Stimulated activated naive CD4-positive, alpha-beta T cell (primary cell): ENCODE results near the gene IGSF9.
"Not testable (repeated sequence)": the region's sequence is repeated elsewhere in the genome, so short reads cannot be mapped to it uniquely, and the experiment has no call there.

Experiments
- DNase-seq, 6 experiments: peaks; one replicate each; lab custom pipeline; 2025; lab: John Stamatoyannopoulos, UW

The IGSF9 gene

DNA sequence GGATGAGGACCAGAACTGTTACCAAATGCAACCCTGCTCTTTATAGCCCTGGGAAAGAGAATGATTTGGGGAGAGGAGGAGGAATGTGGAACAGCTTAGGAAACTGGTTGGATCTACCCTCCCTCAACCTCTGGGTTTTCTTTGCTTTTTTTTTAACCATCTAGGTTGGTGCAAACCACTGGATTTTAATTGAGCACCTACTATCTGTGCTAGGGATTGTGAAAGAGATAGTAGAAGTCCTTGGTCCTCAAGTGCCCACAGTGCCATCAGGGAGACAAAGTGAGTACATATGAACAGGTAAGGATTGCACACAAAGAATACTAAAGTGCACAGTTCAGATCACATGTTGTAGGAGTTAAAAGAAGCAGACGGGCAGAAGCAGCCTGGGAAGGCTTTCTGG, 24.8 kb downstream of the IGSF9 start:
- no peak for DNase-seq

DNA sequence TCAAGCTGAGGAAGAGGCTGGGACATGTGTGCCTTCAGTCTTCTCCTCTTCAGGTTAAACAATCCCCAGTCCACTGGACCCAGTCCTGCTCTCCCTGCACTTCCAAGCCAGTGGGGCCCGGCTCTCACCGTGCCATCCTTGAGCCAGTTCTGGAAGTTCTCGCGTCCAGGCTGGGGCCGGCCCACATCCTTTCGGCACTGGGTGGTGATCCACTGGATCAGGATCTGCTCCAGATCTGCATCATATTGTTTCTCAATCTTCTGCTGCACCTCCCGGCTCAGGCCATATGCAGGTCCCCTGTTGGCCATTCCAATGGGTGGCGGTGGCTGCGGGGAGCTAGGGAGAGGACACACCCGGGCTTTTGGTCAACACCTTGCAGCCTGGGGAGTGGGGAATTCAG, 25.2 kb downstream of the IGSF9 start:
- no peak for DNase-seq

DNA sequence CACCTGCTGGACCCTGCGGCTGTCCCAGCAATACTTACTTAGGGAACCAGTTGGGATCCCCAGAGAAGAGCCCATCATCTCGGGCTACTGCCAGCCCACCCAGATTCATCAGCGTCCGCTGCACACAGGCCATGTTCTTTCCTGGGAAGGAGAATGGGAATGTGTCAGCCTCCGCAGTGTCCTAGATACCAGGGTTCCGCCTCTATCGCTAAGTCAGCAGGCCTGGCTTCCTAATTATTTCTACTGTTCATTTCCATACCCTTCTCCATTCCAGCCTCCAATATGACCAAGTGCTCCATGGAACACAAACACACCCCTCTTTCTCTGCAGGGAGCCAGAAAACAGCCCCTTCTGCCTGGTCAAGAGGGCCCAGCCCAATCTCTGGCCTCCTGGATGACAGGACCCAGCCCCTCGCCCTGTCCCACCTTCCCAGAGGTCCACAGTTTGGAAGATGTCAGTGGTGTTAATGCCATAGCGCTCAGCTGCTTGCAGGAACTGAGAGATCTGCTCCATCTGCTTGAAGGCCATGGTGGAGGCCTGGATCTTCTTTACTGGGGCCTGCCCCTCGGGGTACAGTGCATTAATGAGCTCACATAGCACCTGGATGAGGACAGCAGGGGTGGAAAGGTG, 26.1 kb downstream of the IGSF9 start:
- DNase-seq = no peak

DNA sequence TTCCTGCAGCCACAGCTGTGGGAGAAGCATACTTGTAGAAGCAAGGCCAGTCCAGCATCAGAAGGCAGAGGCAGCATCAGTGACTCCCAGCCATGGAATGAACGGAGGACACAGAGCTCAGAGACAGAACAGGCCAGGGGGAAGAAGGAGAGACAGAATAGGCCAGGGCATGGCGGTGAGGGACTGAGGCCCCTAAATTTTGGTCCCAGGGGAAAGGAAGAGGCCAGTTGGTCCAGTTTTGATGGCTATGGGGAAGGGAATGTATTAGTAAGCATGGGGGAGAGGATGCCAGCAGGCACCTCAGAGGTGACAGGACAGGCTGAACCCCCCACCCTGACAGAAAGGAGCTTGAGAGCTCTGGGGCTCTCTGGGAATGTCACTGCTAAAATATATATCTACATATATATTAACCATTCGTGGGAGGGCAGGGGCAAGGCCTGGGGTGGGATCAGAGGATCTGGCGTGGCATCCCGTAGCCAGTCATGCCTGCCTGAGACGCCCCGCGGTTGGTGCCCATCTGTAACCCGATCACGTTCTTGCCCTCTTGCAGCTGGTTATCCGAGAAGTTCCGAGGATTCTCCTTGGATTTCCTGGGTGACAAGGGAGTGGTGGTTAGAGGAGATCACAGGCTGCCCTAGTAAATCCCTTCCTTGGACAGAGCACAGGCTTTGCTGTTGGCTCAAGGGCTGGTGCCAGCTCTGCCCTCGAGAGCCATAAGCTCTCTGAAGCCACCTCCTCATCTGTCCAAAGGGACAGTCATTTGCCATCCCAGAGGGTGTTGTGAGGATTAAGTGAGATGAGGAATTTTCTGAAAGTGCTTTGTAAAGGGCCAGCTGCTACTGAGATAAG, 26.8 kb downstream of the IGSF9 start:
- no peak for DNase-seq

DNA sequence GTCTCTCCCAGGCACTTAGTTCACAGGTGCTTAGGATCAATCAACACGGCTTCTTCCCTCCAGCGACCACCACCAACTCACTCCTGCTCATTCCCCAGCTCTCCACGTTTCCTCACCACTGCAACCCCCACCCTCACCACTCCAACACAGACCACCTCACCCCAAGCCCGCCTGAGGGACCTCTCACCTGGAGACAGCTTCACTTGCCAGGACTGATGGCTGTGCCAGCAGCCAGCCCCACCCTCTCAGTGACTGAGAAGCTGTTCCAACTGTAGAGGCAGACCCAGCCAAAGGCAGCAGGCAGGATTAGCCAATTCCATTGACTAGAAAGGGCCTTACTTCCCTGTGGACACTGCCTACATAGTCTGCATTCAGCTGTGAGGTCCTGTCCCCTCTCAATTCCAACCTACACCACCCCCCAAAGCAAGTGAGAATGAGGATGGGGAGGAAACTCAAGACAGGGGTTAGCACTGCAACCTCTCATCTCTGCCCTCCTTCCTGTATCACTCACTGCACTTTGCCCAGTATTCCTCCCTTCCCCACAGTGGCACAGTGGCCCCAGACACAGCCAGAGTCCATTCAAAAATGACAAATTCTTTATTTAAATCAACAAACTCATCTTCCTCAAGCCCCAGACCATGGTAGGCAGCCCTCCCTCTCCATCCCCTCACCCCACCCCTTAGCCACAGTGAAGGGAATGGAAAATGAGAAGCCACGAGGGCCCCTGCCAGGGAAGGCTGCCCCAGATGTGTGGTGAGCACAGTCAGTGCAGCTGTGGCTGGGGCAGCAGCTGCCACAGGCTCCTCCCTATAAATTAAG, 27.7 kb downstream of the IGSF9 start:
- DNase-seq = no peak

DNA sequence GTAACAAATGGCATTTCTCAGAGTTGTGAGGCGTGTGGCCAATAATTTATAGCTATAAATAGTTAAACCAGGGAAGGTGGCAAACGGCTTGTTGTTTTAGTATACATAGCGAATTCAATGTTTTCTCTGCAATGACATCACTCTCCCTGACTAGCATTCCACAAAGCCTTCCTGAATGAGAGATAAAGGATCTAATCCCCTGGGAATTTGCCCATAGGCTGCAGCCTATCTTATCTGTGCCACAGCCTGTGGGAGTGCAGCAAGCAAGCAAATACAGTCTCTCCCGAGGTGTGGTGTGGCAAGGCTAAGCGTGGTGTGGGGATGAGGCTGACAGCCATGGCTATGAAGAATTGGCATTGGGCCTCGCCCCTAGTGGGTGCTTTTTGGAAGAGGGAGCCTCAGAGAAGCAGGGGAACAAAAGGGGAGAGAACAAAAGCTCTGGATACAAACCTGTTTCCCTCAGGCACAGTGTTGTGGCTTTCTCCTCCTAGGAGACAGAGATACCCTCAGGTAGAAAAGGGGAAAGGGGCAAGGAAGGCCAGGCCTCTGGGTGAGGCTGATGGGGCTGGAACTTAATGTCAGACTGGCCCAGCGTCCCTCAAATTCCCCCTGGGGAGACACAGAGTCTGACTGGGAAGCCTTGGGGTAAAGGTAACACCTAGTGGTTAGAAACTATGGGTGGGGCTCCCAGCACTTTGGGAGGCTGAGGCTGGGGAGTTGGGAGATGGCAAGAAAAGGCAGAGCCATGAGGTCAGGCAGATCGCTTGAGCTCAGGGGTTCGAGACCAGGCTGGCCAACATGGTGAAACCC, 29.0 kb downstream of the IGSF9 start:
- DNase-seq = no peak

DNA sequence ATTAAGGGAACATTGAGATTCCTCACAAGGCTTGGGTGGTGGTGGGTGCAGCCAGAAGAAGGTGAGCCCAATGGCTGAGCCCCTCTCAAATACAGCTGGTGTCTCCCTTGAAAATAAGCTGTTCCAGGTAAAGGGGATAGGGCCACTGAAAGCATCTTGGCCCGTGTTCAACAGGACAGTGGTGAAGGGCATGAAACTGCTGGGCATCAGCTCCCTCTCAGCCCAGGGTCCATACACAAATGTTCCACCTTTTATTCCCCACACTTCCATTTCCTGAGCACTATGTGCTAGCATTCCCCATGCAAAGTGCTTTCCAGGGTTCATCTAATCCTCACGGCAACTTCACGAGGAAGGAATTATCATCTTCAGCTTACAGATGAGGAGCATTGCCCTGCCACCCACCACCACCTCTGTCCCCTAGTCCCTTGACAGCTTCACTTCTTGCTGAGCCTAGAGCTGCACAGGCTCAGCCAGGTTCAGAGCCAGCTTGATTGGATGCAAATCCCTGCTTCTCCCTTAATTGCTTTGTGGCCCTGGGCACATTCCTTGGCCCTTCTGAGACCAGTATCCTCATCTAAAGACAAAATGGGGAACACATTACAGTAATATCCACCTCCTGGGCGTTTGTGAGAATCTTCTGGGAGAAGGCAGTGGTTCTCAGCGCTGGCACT, 29.7 kb downstream of the IGSF9 start:
- no peak for DNase-seq

DNA sequence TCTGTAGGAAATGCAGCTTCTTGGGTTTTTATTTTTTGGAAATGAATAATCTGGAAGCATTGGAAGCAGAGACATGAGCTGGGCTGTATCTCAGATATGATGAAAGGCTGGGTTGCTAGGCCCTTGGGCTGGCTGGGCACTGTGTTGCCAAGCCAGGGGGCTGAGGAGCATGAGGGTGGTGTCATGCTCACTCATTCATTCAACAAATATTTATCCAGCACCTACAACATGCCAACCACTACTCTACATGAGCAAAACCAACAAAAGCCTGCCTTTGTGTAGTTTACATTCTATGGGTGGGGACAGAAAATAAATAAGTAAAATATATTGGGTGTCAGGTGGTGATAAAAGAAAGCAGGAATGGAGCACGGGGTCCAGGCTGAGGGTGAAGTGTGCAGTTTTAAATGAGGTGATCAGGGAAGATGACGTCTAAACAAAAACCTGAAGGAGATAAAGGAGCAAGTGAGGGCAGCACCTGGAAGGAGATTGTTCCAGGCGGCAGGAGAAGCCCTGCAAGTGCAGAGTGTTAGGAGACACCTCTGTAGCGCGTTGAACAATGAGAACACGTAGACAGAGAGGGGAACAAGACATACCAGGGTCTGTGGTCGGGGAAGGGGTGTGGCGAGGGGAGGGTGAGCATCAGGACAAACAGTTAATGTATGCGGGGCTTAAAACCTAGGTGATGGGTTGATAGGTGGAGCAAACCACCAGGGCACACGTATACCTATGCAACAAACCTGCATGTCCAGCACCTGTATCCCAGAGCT, 31.0 kb downstream of the IGSF9 start:
- DNase-seq = no peak

DNA sequence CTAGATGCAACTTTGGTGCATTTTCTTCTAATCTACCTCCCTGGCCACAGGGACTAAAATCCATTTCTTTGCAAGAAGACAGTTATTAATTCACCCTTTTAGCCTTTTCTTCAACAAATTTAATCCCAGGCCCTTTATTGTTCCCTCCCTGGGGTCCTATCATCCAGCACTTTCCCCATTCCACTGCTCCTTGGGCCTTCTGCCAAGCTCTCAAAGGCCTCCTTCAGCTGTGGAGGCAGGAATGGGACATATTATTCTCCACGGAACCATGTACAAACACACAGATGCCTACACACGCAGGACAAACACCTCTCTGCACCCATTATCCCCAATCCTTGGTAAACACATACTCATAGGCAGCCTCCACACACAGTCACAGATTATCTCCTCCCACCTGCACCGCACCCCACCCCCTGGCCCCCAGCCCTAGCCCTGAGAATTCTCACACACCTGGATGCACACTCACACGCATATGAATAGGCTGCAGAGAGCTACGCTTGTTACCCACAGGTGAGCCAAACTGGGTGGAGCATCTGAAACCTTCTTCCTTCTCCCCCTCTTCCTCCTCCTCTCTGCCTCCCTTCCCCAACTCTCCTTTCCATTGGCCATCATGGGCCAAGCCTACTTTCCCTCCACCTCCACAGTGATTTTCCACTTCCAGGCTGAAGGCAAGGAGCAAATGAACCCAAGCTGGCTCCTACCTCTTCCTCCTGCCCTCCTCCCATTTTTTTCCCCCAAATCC, 31.8 kb downstream of the IGSF9 start:
- DNase-seq = no peak

DNA sequence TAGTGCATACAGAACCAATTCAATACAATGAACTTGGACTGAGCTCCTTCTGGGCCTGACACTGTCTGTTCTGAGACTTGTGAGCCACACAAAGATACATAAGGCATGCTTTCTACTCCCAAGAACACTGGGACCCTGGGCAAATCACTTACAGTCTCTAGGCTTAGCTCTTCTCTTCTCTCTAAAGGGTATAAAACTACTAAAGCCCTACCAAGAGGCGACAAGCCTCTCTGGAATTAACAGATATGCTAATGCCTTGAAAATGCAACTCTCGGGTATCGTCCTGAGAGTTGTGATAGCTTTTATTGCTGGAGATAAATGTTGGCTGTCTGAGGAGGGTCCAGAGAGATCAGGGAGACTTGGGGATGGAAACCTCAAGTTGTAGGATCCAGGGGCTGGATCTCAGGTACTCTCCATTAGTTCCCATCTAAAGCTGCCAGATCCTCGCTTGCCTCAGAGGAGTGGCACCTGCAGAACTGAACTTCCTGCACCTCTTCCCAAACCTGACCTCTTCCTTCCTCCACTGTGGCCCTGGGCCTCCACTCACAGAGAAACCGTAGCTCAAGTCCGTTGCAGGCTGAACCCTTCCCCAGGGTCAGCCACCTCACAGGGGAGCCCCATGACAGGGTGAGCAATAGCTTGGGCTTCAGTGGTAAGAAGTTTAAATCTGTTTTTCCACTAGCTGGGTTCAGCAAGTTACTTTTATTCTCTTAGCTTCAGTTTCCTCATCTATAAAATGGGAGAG, 33.9 kb downstream of the IGSF9 start:
- no peak for DNase-seq

DNA sequence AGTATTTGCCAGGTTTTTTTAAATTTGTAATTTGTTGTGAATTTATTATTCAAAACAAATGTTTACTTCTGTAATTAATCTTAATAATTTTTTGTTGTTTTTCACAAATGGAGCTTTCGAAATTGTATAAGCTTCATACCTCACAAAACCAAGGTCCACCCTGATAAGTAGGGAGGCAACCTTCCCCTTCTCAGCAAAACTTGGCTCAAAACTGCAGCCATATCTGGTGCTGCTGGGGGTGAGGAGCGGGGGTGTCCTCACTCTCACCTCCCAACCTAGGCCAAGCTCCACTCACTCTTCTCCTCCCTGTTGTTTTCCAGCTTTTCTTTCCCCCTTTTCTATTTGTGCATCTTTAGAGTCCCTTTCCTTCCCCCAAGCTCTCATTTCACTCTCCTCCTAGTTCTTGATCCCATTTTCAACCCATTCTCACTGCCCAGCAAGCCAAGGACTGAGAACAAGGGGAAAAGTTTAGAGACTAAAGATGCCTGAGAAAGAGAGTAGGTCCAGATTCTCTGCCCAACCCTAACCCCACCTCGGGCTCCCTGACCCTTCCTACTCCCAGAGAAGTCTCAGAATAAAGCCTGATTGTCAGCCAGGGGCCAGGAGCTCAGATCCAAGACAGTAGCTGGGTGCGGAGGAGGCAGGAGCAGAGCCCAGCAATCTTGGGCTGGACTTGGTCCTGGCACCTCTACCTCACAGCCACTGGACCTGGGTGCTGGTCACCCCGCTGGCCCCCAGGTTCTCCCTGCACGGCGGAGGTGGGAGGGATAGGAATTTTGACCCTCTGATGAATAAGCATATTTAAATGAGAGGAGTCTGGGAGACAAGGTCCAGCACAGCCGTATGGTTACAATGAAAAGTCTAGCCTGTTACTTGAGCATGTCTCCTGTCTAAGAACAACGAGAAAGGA, 37.1 kb downstream of the IGSF9 start:
- DNase-seq = no peak

DNA sequence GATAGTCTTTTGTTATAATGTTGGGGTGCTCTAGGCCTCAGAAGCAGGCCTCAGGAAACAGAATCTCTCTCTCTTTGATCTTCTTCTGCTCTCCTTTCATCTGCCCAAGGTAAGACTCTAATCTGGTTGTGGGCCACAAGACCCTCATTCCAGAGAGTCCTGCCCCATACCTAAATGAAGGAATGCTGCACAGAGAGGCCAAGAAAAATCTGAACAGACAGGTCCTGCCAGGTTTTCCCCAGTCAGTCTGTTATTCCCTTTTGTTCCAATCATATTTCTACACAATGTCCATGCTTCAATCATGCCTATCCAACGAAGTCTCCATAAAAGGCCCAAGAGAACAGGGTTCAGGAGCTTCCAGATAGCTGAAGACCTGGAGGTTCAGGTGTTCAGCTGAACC, 38.5 kb downstream of the IGSF9 start:
- no peak for DNase-seq

DNA sequence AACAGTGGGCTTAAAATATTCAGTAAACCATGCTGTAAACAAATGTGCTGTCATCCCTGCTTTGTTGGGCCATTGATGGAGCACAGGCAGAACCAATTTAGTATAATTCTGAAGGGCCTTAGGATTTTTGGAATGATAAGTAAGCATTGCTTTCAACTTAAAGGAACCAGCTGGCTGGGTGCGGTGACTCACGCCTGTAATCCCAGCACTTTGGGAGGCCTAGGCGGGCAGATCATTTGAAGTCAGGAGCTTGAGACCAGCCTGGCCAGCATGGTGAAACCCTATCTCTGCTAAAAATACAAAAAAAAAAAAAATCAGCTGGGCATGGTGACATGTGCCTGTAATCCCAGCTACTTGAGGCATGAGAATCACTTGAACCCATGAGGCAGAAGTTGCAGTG, 41.4 kb downstream of the IGSF9 start:
- not testable (repeated sequence) for DNase-seq

DNA sequence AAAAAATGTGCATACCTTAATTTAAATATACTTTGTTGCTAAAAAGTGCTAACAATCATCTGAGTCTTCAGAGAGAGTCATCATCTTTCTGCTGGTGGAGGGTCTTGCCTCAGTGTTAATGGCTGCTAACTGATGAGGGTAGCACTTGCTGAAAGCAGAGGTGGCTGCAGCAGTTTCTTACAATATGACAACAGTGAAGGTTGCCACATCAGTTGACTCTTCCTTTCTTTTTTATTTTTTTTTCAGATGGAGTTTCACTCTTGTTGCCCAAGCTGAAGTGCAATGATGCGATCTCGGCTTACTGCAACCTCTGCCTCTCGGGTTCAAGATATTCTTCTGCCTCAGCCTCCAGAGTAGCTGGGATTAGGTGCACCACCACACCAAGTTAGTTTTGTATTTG, 42.9 kb downstream of the IGSF9 start:
- no peak for DNase-seq

DNA sequence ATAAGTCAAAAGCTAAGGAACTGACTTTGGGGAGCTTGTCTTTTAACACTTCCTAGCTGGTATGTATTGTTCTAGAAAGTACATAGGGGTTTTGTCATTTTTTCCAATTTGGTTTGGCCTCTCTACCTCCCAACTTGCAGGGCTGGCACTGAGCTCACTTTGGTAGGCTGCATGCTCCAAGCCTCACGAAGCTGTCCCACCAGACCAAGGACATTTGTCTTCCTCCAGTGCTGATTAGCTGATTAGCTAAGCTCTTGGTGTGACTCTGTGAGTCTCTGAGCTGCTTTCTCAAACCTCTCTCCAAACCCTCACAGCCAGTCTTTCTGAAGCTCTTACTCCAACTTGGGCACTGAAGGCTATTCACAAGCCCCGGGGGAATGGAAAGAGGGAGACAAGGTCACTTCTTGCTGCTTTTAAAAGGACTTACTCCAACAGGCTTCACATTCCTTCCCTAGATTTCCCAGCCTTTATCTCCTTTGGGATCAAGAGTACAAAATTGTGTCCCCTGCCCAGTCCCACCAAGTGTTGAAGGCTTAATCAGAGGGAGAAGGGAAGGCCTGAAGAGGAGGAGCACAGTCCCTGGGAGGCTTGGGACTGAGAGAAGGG, 44.6 kb downstream of the IGSF9 start:
- DNase-seq = no peak

DNA sequence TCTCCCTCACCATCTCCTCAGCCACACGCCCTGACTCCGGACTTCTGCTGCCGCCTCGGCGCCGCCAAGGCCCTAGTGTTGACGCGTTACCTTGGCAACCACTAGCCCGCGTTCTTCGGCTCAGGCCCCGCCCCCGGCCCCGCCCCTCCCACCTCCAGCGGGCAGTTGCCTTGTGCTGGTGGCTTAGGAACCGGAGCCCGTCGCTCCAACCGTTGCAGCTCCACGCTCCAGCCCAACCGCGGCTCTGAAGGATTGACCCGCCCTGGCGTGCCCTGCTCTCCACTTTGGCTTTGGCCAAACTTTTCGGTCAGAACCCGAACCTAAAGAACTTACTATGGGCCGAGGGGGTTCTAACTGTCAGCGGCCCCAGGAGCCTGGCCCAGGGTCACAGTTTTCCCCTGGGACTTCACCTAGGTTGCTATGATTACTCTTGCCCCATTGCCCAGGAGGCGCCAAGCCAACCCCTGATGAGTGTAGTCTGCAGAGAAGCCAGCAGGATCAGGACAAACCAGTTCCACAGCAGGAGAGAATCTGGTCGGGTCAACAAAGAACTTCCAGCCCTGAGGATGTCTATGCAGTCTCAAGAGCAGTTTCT, 45.2 kb downstream of the IGSF9 start, which contains the start of gene CFAP45:
TSS of gene CFAP45 (minus strand) at position 80 of the 595 bp plus-strand sequence. CDS start at position 13, 67 bp downstream.
- DNase-seq = no peak

DNA sequence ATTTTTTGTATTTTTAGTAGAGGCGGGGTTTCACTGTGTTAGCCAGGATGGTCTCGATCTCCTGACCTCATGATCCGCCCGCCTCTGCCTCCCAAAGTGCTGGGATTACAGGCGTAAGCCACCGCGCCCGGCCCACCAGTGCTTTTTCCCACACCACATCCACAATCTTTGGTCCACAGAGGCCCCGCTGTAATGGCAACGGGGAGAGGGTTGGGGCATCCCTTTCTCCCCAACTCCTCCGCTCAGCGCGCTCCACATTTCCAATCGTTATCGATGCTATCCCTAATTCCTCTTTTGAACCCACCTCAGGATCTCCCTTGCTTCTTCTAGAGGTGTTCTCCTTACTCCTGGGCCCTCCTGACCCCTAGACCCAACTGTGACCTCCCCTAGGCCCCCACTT, 45.8 kb downstream of the IGSF9 start:
- not testable (repeated sequence) for DNase-seq
